Prostate gland (tissue), 2 donors: ENCODE measurements around the gene MICU1.

ENCODE experiments used
- CTCF ChIP-seq, 4 experiments: fragments of 200-600 bp in 2 of 4; fragments of 450-650 bp in 2 of 4; sonication (generic) in 2 of 4; IDR thresholded peaks; 1 replicate in 3 of 4; 2 replicates in 1 of 4; pipeline ENCODE4 v1.5.1; 2016 to 2019; ENCODE audit warnings: antibody characterized with exemption in 4 of 4, mild to moderate bottlenecking in 2 of 4, moderate library complexity in 2 of 4
- POLR2AphosphoS5 ChIP-seq: sonication (generic); formaldehyde crosslinking; IDR thresholded peaks from one replicate; pipeline ENCODE4 v1.6.1; 2017; ENCODE audit warnings: antibody characterized with exemption

GRCh38 chr10:72328829-72329204, 297.1 kb downstream of the MICU1 start:
- TF ChIP-seq CTCF (IDR thresholded peaks at IDR 0.05) (no peak), POLR2AphosphoS5 (no peak)
